Neural cell (in vitro differentiated cells): ENCODE results near the gene PDZD4. TPM values are rescaled to one million over a fixed set of nuclear protein-coding genes. Genes with fewer than 3 reads are reported as not detected.

Source experiments
- H2AFZ ChIP-seq: fragments of 200-600, 300-800 bp; sonication (generic), shearing (Covaris generic); 2 replicates; pipeline ENCODE4 v1.6.0; 2014; ENCODE audit warnings: low read depth, mild to moderate bottlenecking, antibody characterized with exemption, low read length, moderate library complexity
- H3F3A ChIP-seq: fragments of 200-600 bp; shearing (Covaris generic); 2 replicates; pipeline ENCODE4 v1.6.1; 2016; ENCODE audit warnings: mild to moderate bottlenecking, moderate library complexity, mixed read lengths, antibody characterized with exemption, low read length; ENCODE audit not compliant: insufficient read depth, poor library complexity, severe bottlenecking
- H3K27ac ChIP-seq: fragments of 200-600, 300-800 bp; sonication (generic), shearing (Covaris generic); 2 replicates; pipeline ENCODE4 v1.5.1; 2014; ENCODE audit warnings: mild to moderate bottlenecking, low read length, moderate library complexity
- H3K27me3 ChIP-seq: fragments of 300-800, 200-600 bp; sonication (generic), shearing (Covaris generic); 2 replicates; pipeline ENCODE4 v1.6.0; 2014; ENCODE audit warnings: mild to moderate bottlenecking, low read depth, low read length, moderate library complexity; ENCODE audit not compliant: insufficient read depth
- H3K36me3 ChIP-seq: fragments of 300-800, 200-600 bp; sonication (generic), shearing (Covaris generic); 2 replicates; pipeline ENCODE4 v1.5.1; 2014; ENCODE audit warnings: mild to moderate bottlenecking, antibody characterized with exemption, low read length, moderate library complexity; ENCODE audit not compliant: insufficient read depth
- H3K4me2 ChIP-seq: fragments of 300-800, 200-600 bp; sonication (generic), shearing (Covaris generic); 2 replicates; pipeline ENCODE4 v1.6.0; 2014; ENCODE audit warnings: mild to moderate bottlenecking, low read length
- H3K4me3 ChIP-seq: fragments of 300-800, 200-600 bp; sonication (generic), shearing (Covaris generic); 2 replicates; pipeline ENCODE4 v1.5.1; 2014; ENCODE audit warnings: mild to moderate bottlenecking, low read length, moderate library complexity
- H3K79me2 ChIP-seq: fragments of 200-600 bp; shearing (Covaris generic); replicated peaks from 2 replicates; pipeline ENCODE4 v1.6.0; 2014; ENCODE audit warnings: mild to moderate bottlenecking, low read length, moderate library complexity; ENCODE audit not compliant: insufficient read depth
- H3K9ac ChIP-seq: fragments of 300-800, 200-600 bp; sonication (generic), shearing (Covaris generic); 2 replicates; pipeline ENCODE4 v1.6.1; 2016; ENCODE audit warnings: mild to moderate bottlenecking, low read length, mixed read lengths
- H3K9me2 ChIP-seq: fragments of 200-600 bp; shearing (Covaris generic); 2 replicates; pipeline ENCODE4 v1.6.1; 2016; ENCODE audit warnings: mild to moderate bottlenecking, low read length, mixed read lengths; ENCODE audit not compliant: insufficient read depth
- H3K9me3 ChIP-seq: fragments of 200-600, 300-800 bp; sonication (generic), shearing (Covaris generic); 2 replicates; pipeline ENCODE4 v1.6.1; 2016; ENCODE audit warnings: mild to moderate bottlenecking, mixed run types, low read length, moderate library complexity, mixed read lengths
- H4K20me1 ChIP-seq: fragments of 200-600 bp; shearing (Covaris generic); 2 replicates; pipeline ENCODE4 v1.6.1; 2016; ENCODE audit warnings: mild to moderate bottlenecking, mixed run types; ENCODE audit not compliant: insufficient read depth
- EP300 ChIP-seq: fragments of 450-650 bp; conservative IDR thresholded peaks from 2 replicates; pipeline ENCODE4 v1.6.1; 2014; ENCODE audit warnings: antibody characterized with exemption, mild to moderate bottlenecking, moderate library complexity; ENCODE audit not compliant: poor library complexity, severe bottlenecking
- EZH2 ChIP-seq: fragments of 200-600, 300-800 bp; shearing (Covaris generic), sonication (generic); IDR thresholded peaks from 2 replicates; pipeline ENCODE4 v1.6.1; 2014; ENCODE audit warnings: antibody characterized with exemption, low read length, borderline replicate concordance, mild to moderate bottlenecking; ENCODE audit not compliant: insufficient read depth, poor library complexity, severe bottlenecking
- MXI1 ChIP-seq: fragments of 450-650 bp; conservative IDR thresholded peaks from 2 replicates; pipeline ENCODE4 v1.6.1; 2014; ENCODE audit warnings: antibody characterized with exemption, mild to moderate bottlenecking; ENCODE audit not compliant: poor library complexity, severe bottlenecking
- POLR2AphosphoS5 ChIP-seq: IDR thresholded peaks from 2 replicates; pipeline ENCODE4 v1.6.1; 2012
- RAD21 ChIP-seq: fragments of 450-650 bp; conservative IDR thresholded peaks from 2 replicates; pipeline ENCODE4 v1.6.1; 2014; ENCODE audit warnings: antibody characterized with exemption, mild to moderate bottlenecking, moderate library complexity
- REST ChIP-seq: IDR thresholded peaks from 2 replicates; pipeline ENCODE4 v1.6.1; 2012; ENCODE audit warnings: borderline replicate concordance
- SMC3 ChIP-seq: fragments of 450-650 bp; conservative IDR thresholded peaks from 2 replicates; pipeline ENCODE4 v1.6.1; 2014; ENCODE audit warnings: antibody characterized with exemption, mild to moderate bottlenecking, moderate library complexity; ENCODE audit not compliant: poor library complexity
- TAF1 ChIP-seq: IDR thresholded peaks from 2 replicates; pipeline ENCODE4 v1.6.1; 2012; ENCODE audit warnings: low read depth
- polyA plus RNA-seq: library from polyadenylated mRNA; depleted of rRNA; stranded (reverse); fragments of >200 nt; gene quantifications from 2 replicates; pipeline ENCODE4 v1.2.3, GENCODE V29; 2014
- TF ChIP-seq, protein P1 (sequence below): fragments of 450-650 bp; IDR thresholded peaks from 2 replicates; pipeline ENCODE4 v1.5.1; 2014; ENCODE audit warnings: antibody characterized with exemption, mild to moderate bottlenecking, moderate library complexity; ENCODE audit not compliant: poor library complexity, severe bottlenecking

Gene PDZD4
- polyA plus RNA-seq, 1 donor from 2014 or later: 343 TPM

DNA sequence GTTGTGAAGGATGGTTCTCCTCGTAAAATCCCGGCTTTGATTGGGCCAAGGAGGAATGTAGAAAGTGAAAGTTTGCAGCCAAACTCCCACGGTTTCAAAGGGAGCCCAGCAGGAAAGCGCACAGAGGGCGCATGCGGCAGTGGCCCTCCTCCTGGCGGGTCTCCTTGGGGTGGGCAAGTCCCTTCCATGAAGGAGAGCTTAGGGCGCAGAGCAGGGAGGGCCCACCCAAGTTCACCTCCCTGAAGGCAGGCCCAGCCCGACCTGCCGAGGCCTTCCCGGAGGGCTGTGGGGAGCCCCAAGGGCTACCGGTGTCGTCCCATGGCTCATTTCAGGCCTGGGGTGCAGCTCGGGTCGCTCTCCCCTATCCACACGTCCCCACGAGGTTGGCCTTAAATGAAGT, 2.0 kb downstream of the PDZD4 start:
- H3K9me2 ChIP-seq: no peaks in the 10 kb centered on the region
- H3K79me2 ChIP-seq: peaks cover 43% of the 10 kb centered on the region
- H3K36me3 ChIP-seq: no peaks in the 10 kb centered on the region
- TF ChIP-seq EZH2: no peak
- peak; percentile 15 for TF ChIP-seq MXI1
- H3K9me3 ChIP-seq: no peaks in the 10 kb centered on the region
- peak overlapping the region; percentile 81 for H3K4me3 ChIP-seq
- peak overlapping the region; percentile 39 for H3K4me2 ChIP-seq
- H3K27me3 ChIP-seq: no peaks in the 10 kb centered on the region
- H3K9ac ChIP-seq: peak overlapping the region; percentile 91
- H2AFZ ChIP-seq: no peak overlapping the region
- H4K20me1 ChIP-seq: no peaks in the 10 kb centered on the region
- H3K27ac ChIP-seq: peak overlapping the region; percentile 88
- H3F3A ChIP-seq: no peaks in the 10 kb centered on the region

DNA sequence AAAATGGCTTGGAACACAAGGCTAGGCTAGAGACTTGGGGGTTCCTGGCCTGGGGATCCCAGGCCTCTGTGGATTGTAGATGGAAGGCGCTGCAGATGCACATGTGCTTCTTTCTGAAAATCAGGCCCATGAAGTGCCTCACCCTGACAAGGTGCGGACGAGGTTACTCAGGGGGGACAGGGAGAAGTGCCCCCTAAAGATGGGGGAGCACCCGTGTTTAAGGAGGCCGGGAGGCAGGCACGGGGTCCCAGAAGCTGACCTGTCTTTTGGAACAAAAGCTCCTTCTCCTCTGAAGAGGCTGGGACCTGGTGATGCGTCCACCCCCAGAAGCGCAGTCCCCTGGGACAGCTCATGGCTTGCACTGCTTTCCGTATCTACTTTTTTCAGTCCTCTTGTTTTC, 2.4 kb downstream of the PDZD4 start:
- H3F3A ChIP-seq: no peaks in the 10 kb centered on the region
- no peak overlapping the region for H2AFZ ChIP-seq
- H3K36me3 ChIP-seq: no peaks in the 10 kb centered on the region
- H3K4me3 ChIP-seq: peak overlapping the region; percentile 81
- peak overlapping the region; percentile 39 for H3K4me2 ChIP-seq
- no peaks in the 10 kb centered on the region for H3K9me2 ChIP-seq
- peak overlapping the region; percentile 88 for H3K27ac ChIP-seq
- peaks cover 44% of the 10 kb centered on the region for H3K79me2 ChIP-seq
- H4K20me1 ChIP-seq: no peaks in the 10 kb centered on the region
- peak overlapping the region; percentile 91 for H3K9ac ChIP-seq
- H3K9me3 ChIP-seq: no peaks in the 10 kb centered on the region
- H3K27me3 ChIP-seq: no peaks in the 10 kb centered on the region
- no peak for TF ChIP-seq REST
- TF ChIP-seq EP300: no peak
- no peak for TF ChIP-seq EZH2
- no peak for TF ChIP-seq RAD21
- TF ChIP-seq MXI1: no peak
- TF ChIP-seq, protein P1, sequence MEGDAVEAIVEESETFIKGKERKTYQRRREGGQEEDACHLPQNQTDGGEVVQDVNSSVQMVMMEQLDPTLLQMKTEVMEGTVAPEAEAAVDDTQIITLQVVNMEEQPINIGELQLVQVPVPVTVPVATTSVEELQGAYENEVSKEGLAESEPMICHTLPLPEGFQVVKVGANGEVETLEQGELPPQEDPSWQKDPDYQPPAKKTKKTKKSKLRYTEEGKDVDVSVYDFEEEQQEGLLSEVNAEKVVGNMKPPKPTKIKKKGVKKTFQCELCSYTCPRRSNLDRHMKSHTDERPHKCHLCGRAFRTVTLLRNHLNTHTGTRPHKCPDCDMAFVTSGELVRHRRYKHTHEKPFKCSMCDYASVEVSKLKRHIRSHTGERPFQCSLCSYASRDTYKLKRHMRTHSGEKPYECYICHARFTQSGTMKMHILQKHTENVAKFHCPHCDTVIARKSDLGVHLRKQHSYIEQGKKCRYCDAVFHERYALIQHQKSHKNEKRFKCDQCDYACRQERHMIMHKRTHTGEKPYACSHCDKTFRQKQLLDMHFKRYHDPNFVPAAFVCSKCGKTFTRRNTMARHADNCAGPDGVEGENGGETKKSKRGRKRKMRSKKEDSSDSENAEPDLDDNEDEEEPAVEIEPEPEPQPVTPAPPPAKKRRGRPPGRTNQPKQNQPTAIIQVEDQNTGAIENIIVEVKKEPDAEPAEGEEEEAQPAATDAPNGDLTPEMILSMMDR: no peak
- no peak for TF ChIP-seq SMC3

DNA sequence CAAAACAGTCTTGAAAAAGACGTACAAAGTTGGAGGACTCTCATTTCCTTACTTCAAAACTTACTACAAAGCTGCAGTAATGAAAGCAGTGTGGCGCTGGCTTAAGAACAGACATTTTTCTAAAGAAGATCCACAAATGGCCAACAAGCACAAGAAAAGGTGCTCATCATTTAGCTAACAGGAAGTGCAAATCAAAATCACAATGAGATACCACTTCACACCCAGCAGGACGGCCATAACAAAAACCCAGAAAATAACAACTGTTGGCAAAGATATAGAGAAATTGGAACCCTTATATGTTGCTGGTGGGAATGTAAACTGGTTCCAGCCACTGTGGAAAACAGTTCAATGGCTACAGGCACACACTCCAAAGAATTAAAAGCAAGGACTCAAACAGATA, 3.3 kb downstream of the PDZD4 start:
- H3K79me2 ChIP-seq: peaks cover 52% of the 10 kb centered on the region
- no peaks in the 10 kb centered on the region for H3K36me3 ChIP-seq
- H3K27ac ChIP-seq: no peak overlapping the region
- H3K4me3 ChIP-seq: peak overlapping the region; percentile 81
- no peaks in the 10 kb centered on the region for H3F3A ChIP-seq
- H3K9me3 ChIP-seq: no peaks in the 10 kb centered on the region
- H3K9me2 ChIP-seq: no peaks in the 10 kb centered on the region
- no peaks in the 10 kb centered on the region for H4K20me1 ChIP-seq
- H2AFZ ChIP-seq: no peak overlapping the region
- H3K9ac ChIP-seq: no peak overlapping the region
- TF ChIP-seq REST (no peak), RAD21 (no peak), TAF1 (no peak), EP300 (no peak), POLR2AphosphoS5 (no peak), SMC3 (no peak), EZH2 (no peak), MXI1 (no peak)
- TF ChIP-seq, protein P1: no peak
- H3K4me2 ChIP-seq: peak overlapping the region; percentile 39
- no peaks in the 10 kb centered on the region for H3K27me3 ChIP-seq
